ENCODE results near the gene PCDHB10.
"Not testable (repeated sequence)": the region's sequence is repeated elsewhere in the genome, so short reads cannot be mapped to it uniquely, and the experiment has no call there.

Gene PCDHB10

GRCh38 chr5:141182248-141182647 lies 9.9 kb upstream of the PCDHB10 start, which contains the start of gene PCDHB16:
Gene PCDHB16, plus strand, starts transcription at chr5:141182387. Its CDS starts 173 bp downstream, at chr5:141182560.
- Histone ChIP-seq H3K9me3 (ENCODE audit: insufficient read depth, low read length) (peaks cover 5% of the 10 kb centered on the region; the same call in 1 of the 2 replicates), H3K4me3 (ENCODE audit: insufficient read length, low read depth) (peak within 1 kb of the TSS; percentile 57), H3K4me1 (ENCODE audit: insufficient read depth, insufficient read length) (no peaks in the 10 kb centered on the region), H3K9ac (ENCODE audit: insufficient read length, low read depth) (peak within 1 kb of the TSS; percentile 14), H3K27me3 (ENCODE audit: insufficient read depth, insufficient read length) (no peaks in the 10 kb centered on the region), H3K36me3 (ENCODE audit: insufficient read depth, insufficient read length, low read length) (no peaks in the 10 kb centered on the region)
- no peak for TF ChIP-seq SUZ12 (IDR thresholded peaks at IDR 0.05; ENCODE audit: extremely low read depth, insufficient read depth, insufficient read length)
- no peak for TF ChIP-seq YY1 (IDR thresholded peaks at IDR 0.05; ENCODE audit: insufficient read depth, insufficient read length)
- TF ChIP-seq ZNF274 (IDR thresholded peaks at IDR 0.05; ENCODE audit: low read depth, low read length), result no peak
- peak; percentile 40 for DNase-seq (ENCODE audit: low read depth, low spot score)

- not testable (repeated sequence) for H3K9me3 ChIP-seq (ENCODE audit: insufficient read depth, low read length); H3K4me3 ChIP-seq (ENCODE audit: insufficient read length, low read depth); H3K36me3 ChIP-seq (ENCODE audit: insufficient read depth, insufficient read length, low read length); H3K27me3 ChIP-seq (ENCODE audit: insufficient read depth, insufficient read length); H3K9ac ChIP-seq (ENCODE audit: insufficient read length, low read depth); H3K4me1 ChIP-seq (ENCODE audit: insufficient read depth, insufficient read length); DNase-seq (ENCODE audit: low read depth, low spot score)
Measured at GRCh38 chr5:141184117-141184855, 7.9 kb upstream of the PCDHB10 start.

- TF ChIP-seq YY1 (IDR thresholded peaks at IDR 0.05; ENCODE audit: insufficient read depth, insufficient read length) (no peak), SUZ12 (IDR thresholded peaks at IDR 0.05; ENCODE audit: extremely low read depth, insufficient read depth, insufficient read length) (no peak), ZNF274 (IDR thresholded peaks at IDR 0.05; ENCODE audit: low read depth, low read length) (no peak)
- Histone ChIP-seq H3K27me3 (ENCODE audit: insufficient read depth, insufficient read length) (no peaks in the 10 kb centered on the region), H3K9me3 (ENCODE audit: insufficient read depth, low read length) (peaks cover 5% of the 10 kb centered on the region; the same call in 1 of the 2 replicates), H3K4me3 (ENCODE audit: insufficient read length, low read depth) (no peak within 1 kb of the TSS), H3K4me1 (ENCODE audit: insufficient read depth, insufficient read length) (no peaks in the 10 kb centered on the region), H3K9ac (ENCODE audit: insufficient read length, low read depth) (no peak within 1 kb of the TSS), H3K36me3 (ENCODE audit: insufficient read depth, insufficient read length, low read length) (no peaks in the 10 kb centered on the region)
- DNase-seq (ENCODE audit: low read depth, low spot score), result peak; percentile 13
Measured at GRCh38 chr5:141186897-141187512, 5.1 kb upstream of the PCDHB10 start, which contains the start of gene PCDHB9. Gene PCDHB9, plus strand, starts transcription at chr5:141187161. Its CDS starts 158 bp downstream, at chr5:141187319.

DNA sequence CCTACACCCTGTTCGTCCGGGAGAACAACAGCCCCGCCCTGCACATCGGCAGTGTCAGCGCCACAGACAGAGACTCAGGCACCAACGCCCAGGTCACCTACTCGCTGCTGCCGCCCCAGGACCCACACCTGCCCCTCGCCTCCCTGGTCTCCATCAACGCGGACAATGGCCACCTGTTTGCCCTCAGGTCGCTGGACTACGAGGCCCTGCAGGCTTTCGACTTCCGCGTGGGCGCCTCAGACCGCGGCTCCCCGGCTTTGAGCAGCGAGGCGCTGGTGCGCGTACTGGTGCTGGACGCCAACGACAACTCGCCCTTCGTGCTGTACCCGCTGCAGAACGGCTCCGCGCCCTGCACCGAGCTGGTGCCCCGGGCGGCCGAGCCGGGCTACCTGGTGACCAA lies 3.5 kb upstream of the PCDHB10 start:
- H3K36me3 ChIP-seq (ENCODE audit: insufficient read depth, insufficient read length, low read length); H3K9me3 ChIP-seq (ENCODE audit: insufficient read depth, low read length); H3K27me3 ChIP-seq (ENCODE audit: insufficient read depth, insufficient read length); DNase-seq (ENCODE audit: low read depth, low spot score); H3K9ac ChIP-seq (ENCODE audit: insufficient read length, low read depth); H3K4me3 ChIP-seq (ENCODE audit: insufficient read length, low read depth); H3K4me1 ChIP-seq (ENCODE audit: insufficient read depth, insufficient read length): not testable (repeated sequence)

DNA sequence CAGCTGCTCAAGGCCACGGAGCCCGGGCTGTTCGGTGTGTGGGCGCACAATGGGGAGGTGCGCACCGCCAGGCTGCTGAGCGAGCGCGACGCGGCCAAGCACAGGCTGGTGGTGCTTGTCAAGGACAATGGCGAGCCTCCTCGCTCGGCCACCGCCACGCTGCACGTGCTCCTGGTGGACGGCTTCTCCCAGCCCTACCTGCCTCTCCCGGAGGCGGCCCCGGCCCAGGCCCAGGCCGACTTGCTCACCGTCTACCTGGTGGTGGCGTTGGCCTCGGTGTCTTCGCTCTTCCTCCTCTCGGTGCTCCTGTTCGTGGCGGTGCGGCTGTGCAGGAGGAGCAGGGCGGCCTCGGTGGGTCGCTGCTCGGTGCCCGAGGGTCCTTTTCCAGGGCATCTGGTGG lies 3.0 kb upstream of the PCDHB10 start:
- not testable (repeated sequence) for H3K9me3 ChIP-seq (ENCODE audit: insufficient read depth, low read length); H3K4me1 ChIP-seq (ENCODE audit: insufficient read depth, insufficient read length); H3K9ac ChIP-seq (ENCODE audit: insufficient read length, low read depth); H3K4me3 ChIP-seq (ENCODE audit: insufficient read length, low read depth); H3K27me3 ChIP-seq (ENCODE audit: insufficient read depth, insufficient read length); DNase-seq (ENCODE audit: low read depth, low spot score); H3K36me3 ChIP-seq (ENCODE audit: insufficient read depth, insufficient read length, low read length)

GRCh38 chr5:141194332-141194731 lies 2.2 kb downstream of the PCDHB10 start:
- peaks cover 15% of the 10 kb centered on the region for H3K27me3 ChIP-seq (ENCODE audit: insufficient read depth, insufficient read length)
- H3K9ac ChIP-seq (ENCODE audit: insufficient read length, low read depth); H3K4me1 ChIP-seq (ENCODE audit: insufficient read depth, insufficient read length): not testable (repeated sequence)

GRCh38 chr5:141196363-141196762 lies 4.2 kb downstream of the PCDHB10 start:
- Histone ChIP-seq H3K27me3 (ENCODE audit: insufficient read depth, insufficient read length) (peaks cover 15% of the 10 kb centered on the region), H3K9me3 (ENCODE audit: insufficient read depth, low read length) (peaks cover 15% of the 10 kb centered on the region), H3K4me1 (ENCODE audit: insufficient read depth, insufficient read length) (no peaks in the 10 kb centered on the region), H3K4me3 (ENCODE audit: insufficient read length, low read depth) (no peak overlapping the region), H3K9ac (ENCODE audit: insufficient read length, low read depth) (no peak overlapping the region), H3K36me3 (ENCODE audit: insufficient read depth, insufficient read length, low read length) (no peaks in the 10 kb centered on the region)
- DNase-seq (ENCODE audit: low read depth, low spot score), result no peak
- TF ChIP-seq YY1 (IDR thresholded peaks at IDR 0.05; ENCODE audit: insufficient read depth, insufficient read length), result no peak
- no peak for TF ChIP-seq SUZ12 (IDR thresholded peaks at IDR 0.05; ENCODE audit: extremely low read depth, insufficient read depth, insufficient read length)
- no peak for TF ChIP-seq ZNF274 (IDR thresholded peaks at IDR 0.05; ENCODE audit: low read depth, low read length)

More at GRCh38 chr5:141194332-141194731, 2.2 kb downstream of the PCDHB10 start:
- H3K9me3 ChIP-seq (ENCODE audit: insufficient read depth, low read length), result peaks cover 15% of the 10 kb centered on the region
- not testable (repeated sequence) for H3K36me3 ChIP-seq (ENCODE audit: insufficient read depth, insufficient read length, low read length); DNase-seq (ENCODE audit: low read depth, low spot score); H3K4me3 ChIP-seq (ENCODE audit: insufficient read length, low read depth)
